Stimulated activated CD8-positive, alpha-beta memory T cell treated with anti-CD3 and anti-CD28 coated beads, Interleukin-12 subunit alpha, Interleukin-12 subunit beta, amount 100 ng/mL, for 1 hour (primary cell): Measurements from ENCODE around the gene ROR1.
"Not testable (repeated sequence)": the region's sequence is repeated elsewhere in the genome, so short reads cannot be mapped to it uniquely, and the experiment has no call there.

Source experiments
- DNase-seq: peaks from one replicate; pipeline ENCODE4 v3.0.0-alpha.2; 2020; ENCODE audit warnings: low read depth

Gene ROR1

DNA sequence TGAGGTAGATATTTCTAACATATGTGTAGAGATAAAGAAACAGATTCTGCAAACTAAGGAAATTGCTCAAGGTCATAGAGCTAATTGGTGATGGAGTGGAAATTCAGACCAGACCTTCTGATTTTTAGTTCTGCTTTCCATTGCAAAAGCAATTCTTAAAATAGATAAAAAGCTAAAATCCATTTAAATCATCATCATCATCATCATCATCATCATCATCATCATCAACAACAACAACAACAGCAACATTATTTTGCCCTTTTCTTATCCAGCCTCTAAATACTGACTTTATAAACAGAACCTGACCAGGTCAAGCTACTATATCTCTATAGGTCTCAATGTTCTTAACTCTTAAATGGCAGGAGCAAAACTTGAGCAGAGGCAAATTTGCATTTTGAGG lies 14.0 kb upstream of the ROR1 start:
- no peak for DNase-seq

DNA sequence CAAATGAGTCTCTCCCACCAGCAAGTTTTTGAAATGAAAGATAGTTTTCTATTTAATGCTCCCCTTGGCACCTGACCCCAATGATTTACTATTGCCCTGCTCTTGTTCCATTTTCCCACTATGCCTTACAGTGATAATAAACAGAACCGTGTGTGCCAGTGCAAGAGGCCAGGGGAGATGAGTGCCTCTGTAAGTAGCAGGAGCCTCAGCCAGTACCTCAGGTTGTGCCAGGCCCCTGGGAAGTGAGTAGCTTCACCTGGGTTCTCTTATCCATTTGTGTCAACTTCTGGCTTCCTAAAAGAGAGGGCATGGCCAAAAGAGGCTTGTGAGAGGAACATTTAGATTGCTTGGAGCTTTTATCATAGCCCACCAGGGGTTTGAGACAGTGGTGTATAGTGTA lies 3.4 kb upstream of the ROR1 start:
- DNase-seq: no peak

DNA sequence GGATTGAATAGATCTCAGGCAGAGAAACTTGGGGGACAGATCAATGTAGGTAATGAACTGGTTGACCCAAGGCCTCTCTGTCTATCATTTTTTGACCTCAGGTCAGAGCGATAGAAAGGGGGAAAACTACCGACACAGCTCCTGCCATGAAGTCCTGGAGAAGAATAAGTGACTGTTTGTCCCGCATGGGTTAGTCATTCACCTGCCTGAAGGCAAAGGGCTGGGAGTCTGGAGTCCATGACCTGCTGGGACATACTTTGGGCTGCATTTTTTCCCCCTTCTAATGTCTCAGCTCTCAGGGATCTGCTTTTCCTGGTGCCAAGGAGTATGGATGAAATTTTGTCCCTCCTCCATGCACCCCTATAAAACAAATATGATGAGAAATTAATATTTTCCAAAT lies 1.6 kb upstream of the ROR1 start:
- DNase-seq: no peak

GRCh38 chr1:63772876-63773275 lies 941 bp upstream of the ROR1 start:
- DNase-seq: no peak

DNA sequence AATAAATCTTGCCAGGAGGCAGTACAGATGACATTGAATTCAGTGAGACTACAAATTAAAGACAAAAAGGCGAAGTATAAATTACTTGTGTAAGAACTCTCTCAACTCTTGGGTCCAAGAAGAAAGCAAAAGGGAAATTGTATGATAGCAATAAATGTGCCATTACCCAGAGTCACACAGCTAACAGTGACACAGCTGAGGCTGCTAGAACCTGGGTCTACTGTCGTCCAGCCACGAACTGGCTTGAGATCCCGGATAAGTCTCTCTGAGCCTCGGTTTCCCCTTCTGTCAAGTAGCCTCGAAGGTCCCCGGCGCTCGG lies 362 bp upstream of the ROR1 start:
- DNase-seq: no peak

DNA sequence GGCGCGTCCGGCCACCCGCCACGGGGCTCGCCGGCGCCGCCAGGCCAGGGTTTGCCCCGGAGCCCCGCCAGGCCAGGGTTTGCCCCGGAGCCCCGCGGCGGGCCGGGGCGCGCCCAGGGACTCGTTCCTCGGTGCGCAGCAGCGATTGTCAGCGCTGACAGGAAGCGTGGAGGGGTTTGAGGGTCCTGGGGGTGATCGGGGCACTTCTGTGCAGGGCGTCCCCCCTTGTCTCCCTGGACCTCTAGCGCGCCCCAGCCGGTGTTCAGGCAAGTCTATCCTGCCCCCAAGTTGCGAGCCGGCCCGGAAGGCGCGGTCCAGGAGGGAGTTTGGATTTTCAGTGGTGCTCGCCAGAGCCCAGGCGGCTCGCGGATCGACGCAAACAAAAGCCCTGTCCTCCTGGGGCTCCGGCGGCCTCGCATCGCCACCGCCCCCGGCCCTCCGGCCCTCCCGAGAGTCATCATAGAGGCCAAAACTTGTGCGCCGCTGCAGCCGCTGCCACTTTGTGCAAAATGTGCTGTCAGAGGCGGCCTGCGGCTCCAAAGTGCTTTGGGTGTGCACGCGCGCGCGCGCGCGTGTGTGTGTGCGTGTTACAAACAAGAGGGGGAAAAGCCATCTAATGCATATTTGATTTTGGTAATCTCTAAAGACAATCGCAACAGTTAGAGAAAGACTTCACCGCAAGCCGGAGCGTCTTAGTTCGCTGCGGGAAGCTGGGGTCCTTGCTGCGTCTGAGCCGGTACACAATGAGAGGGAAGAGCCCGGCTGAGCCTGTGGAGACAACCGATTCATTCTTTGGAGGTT lies 1.0 kb downstream of the ROR1 start:
- no peak for DNase-seq

DNA sequence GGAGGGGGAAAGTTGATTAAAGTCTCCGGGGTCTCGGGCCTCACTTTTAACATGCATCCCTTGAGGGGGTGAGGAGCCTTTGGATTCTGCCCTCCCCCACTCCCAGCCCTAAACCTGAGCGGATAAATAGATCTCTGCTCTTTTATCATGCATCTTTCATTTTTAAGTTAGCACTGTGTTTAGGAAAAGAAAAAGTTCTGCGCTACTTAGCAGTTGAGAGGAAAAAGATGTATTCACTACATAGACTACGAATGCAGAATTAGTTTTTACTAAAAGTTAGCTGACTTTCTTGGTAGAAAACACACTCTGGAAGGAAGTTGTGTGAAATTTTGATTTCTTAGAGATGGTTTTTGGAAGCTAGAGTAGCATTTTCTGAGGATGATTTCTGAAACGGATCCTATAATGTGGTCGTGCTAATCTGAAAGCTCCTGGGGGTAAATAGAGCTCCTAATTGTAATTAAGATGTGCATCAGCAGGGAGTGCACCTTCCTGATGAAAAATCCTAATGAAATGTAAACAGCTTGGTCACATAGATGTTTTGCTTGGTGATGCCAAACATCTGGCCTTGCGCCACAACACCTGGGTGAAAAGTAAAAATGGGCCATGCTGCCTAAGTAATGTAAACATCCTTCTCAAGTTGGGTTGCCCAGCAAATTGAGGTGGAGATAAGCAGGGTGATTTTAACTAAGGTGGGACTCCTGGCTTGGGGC lies 1.8 kb downstream of the ROR1 start:
- DNase-seq: no peak

GRCh38 chr1:63777286-63777685 lies 3.5 kb downstream of the ROR1 start:
- no peak for DNase-seq

DNA sequence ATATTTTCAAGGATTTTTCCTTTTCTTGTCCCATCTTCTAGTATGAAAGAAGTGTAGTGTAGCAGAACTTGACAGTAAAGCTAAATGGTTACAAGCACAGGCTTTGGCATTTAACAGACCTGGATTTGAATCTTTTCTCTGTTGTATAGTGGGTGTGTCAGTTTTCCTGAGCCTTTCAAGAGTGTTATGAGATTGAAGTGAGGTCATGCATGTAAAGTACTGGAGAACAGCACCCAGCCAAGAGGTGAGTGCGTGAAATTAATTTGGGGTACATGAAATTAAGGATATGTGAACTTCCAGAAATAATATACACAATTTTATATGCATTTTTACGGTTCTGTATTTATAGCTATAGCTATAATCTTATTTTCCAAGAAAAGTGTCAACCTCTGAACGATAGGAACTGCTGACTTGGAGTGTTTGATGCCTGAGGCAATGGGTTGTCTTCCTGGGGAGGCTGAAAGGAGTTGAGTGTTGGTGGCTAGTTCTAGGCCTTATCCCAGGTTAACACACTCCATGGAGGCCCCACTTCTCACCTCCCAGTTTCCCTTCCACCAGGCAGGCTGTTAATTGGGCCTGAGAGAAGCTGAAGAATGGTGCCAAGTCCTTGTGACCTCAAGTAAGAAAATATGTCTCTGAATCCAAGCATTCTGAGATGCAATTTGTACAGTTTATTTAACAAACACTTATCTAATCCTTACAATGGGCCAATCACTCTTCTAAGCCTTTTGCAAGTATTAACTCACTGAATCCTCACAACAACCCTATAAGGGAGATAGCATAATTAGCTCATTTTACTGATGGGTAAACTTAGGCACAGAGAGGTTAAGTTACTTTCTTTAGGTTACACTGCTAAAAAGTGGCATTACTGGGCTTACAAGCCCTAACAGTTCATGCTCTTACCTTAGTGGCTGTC lies 4.4 kb downstream of the ROR1 start:
- no peak for DNase-seq

DNA sequence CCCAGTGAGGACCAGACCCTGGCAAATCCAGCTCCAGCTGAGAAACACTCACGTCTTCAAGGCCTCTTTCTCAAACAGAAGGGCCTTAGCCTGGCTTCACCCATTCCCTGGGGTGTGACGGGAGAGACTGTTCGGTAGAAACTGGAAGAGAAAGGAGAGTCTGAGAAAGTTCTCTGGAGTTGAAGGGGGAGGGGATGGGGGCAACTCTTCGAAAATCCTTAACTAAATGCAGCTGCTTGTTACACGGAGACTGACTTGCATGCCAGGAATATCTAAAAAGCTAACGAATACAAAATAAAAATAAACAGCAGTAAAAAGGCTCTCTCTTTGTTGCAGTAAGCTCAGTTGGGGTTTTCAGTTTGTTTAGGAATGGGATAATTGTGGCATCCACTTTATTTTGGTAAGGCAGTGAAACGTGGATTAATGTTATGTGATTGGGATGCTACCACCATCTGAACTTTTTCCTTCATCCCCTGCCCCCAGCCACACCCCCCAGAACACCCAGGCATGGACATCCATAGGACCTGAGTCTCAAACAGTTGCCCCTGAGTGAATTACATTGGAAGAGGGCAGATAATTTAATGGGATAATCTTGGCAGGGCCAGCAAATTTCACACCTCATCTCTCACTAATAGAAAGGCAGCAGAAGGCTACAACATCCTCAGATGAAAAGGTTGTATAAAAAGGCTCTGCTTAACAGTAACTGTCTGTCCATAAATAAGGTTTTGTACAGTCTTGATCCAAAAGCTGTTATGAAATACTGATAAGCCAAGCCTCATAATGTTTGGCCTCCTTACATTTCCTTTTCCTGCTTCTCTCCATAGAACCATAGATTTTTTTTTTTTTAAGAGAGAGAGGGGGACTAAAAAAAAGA lies 5.8 kb downstream of the ROR1 start:
- no peak for DNase-seq

- no peak for DNase-seq
Observed at GRCh38 chr1:63780565-63780964, 6.7 kb downstream of the ROR1 start.

- DNase-seq: no peak
Observed at GRCh38 chr1:63782982-63783381, 9.2 kb downstream of the ROR1 start.

- no peak for DNase-seq
Observed at GRCh38 chr1:63784083-63784482, 10.3 kb downstream of the ROR1 start.

DNA sequence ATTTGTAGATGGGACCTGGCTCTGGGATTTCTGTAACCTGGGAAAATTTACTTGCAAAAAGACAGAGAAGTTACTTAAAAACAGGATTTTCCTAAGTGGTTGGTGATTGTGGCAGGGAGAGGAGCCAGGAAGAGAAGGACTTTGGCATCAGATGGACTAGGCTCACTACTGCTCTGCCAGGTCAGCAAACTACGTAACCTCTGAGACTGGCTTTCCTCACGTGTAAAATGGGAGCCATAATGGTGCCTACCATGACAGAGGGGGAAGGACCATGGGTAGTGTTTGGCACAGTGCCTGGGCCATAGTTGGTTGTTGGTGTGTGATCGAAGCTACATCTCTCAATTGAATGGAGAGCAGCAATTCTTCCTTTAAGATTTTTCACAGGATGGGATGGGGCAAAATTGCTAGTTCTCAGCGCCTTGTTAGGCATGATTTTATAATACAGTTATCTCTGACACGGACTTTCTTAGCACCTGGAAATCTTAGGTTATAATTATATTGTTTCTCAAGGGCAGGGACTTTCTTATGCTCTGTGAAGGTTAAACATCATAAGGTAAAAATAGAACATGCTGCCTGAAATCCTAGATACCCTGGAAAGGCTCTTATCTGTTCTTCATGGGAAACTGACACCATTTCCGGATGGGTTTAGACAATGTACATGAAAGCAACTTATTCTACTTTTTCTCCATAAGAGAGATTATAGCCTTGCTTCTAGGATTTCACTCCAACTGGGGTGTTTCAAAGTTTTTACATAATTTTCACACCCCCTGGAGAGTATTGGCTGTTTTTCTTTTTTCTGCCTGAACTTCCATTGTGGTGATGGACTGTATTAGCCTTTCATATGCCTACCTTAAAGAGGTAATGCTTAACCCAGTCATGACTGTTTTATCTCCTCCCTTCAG lies 10.9 kb downstream of the ROR1 start:
- DNase-seq: no peak

DNA sequence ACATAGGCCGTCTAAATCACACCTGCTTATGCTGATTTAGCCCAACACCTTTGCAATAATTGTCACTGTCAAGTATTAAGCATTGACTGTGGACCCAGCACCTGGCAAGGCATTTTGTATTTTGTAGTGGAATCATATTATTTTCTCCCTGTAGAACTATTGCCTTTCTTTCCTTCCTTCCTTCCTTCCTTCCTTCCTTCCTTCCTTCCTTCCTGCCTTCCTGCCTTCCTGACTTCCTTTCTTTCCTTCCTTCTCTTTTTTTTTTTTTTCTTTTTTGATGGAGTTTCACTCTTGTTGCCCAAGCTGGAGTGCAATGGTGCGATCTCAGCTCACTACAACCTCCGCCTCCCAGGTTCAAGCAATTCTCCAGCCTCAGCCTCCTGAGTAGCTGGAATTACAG lies 13.5 kb downstream of the ROR1 start:
- DNase-seq: not testable (repeated sequence)

DNA sequence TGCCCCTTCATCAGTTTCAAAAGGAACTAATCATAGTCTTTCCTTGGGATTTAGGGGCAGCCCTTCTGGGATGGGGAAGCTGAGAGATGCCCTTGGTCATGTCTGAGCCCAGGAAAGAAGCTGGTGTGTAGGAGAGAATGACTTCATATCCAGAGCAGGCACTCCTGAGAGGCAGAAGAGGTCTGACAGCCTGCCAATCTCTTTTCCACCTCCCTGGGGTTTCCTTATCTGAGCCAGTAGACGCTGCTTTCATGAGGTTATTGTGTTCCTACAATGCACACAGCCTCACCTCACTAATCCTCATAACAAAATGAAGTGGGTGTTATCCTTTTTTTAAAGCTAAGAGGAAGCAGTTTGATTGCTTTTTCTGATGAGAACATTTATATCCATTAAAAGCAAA lies 14.1 kb downstream of the ROR1 start:
- DNase-seq: no peak

- no peak for DNase-seq
Observed at GRCh38 chr1:63789856-63790605, 16.2 kb downstream of the ROR1 start.

DNA sequence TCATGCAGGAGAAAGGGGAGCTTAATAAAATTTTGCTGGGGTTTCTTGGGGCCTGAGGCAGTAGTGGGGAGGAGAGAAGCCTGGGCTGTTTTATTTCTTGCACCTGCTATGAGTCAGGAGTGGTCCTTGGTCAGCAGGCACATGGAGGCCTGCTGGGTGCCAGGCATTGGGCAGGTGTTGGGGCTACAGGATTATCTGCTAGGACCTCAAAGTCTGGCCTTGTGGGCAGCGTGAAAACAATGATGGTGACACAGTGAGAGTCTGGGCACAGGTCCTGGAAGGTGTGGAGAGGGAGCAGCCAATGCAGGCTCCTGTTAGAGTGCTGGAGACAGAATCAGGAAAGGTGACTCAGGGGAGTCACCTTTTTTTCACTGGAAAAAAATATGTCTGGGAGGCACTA lies 17.2 kb downstream of the ROR1 start:
- no peak for DNase-seq

DNA sequence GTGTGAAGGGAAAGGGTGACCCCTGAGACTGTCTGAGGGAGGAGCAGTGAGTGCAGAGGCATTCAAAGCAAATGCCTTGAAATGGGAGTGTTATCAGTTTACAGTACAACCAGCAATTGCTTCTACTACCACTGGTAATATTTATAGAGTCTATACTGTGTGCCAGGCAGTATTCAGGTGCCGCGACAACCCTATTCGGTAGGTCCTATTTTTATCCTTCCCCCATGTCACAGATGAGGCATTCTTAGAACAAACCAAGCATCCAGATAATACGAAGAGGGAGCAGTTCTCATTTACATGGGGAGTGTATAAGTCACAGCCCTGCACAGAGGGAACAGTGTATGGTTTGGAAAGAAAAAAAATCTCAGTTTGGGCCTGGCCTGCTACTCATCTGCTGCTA lies 18.3 kb downstream of the ROR1 start:
- no peak for DNase-seq

DNA sequence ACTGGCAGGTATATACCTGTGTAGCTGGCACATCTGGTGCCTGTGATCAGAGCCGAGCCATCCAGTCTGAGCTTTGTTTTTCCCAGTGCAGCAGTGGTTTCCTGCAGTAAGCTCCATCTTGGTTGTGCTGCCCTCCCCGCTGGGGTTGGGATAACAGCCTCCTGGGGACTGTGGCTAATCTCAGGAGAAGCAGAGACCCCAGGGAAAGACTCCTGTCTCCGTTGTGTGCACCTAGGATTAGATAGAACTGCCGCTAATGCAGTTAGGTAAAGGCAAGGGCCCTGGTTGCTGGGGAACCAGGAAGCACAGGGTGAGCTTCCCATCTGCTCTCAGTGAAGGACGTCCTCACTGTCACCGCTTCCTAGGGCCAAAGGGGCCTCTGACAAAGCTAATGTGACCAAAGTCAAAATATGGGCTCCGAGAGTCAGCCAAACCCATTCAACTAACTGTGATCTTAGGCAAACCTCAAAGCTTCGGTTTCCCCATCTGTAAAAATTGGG lies 20.0 kb downstream of the ROR1 start:
- no peak for DNase-seq
